DOHH2 (cell line): ENCODE measurements around the gene PPP6R3.

Experiments used
- EZH2phosphoT487 ChIP-seq: fragments of 200-600 bp; sonication (generic); IDR thresholded peaks from 2 replicates; pipeline ENCODE4 v1.6.1; 2017; ENCODE audit warnings: borderline replicate concordance, mild to moderate bottlenecking, antibody characterized with exemption, low read length, moderate library complexity, mixed read lengths
- TF ChIP-seq, protein P1 (sequence below): fragments of 200-600 bp; sonication (generic); IDR thresholded peaks from one replicate; pipeline ENCODE4 v1.5.1; 2014; ENCODE audit warnings: antibody characterized with exemption, mild to moderate bottlenecking, low read depth, low read length; ENCODE audit not compliant: poor library complexity, severe bottlenecking

DNA sequence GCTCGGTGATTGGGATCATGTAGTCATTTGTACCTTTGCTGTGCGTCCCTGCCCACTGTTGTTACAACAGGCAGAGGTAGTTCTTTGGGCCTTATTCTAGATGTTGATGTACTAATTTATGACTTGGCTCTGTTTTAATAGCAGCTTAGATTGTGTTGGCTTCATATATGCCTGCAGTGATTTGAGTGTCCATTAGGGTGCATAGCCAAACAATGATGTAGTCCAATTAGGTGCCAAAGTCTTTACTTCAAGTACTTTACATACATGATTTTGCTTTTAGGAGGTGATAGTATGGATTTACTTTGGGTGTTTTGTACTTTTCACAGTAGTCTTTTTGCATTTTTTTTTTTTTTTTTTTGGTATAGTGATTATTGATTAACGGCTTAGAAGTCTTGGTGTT lies 46.4 kb downstream of the PPP6R3 start:
- TF ChIP-seq, protein P1, sequence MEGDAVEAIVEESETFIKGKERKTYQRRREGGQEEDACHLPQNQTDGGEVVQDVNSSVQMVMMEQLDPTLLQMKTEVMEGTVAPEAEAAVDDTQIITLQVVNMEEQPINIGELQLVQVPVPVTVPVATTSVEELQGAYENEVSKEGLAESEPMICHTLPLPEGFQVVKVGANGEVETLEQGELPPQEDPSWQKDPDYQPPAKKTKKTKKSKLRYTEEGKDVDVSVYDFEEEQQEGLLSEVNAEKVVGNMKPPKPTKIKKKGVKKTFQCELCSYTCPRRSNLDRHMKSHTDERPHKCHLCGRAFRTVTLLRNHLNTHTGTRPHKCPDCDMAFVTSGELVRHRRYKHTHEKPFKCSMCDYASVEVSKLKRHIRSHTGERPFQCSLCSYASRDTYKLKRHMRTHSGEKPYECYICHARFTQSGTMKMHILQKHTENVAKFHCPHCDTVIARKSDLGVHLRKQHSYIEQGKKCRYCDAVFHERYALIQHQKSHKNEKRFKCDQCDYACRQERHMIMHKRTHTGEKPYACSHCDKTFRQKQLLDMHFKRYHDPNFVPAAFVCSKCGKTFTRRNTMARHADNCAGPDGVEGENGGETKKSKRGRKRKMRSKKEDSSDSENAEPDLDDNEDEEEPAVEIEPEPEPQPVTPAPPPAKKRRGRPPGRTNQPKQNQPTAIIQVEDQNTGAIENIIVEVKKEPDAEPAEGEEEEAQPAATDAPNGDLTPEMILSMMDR = peak; percentile 23
- TF ChIP-seq EZH2phosphoT487 = no peak
